IPS-20b (cell line): ENCODE measurements around the gene DIDO1.
"Not testable (repeated sequence)": the region's sequence is repeated elsewhere in the genome, so short reads cannot be mapped to it uniquely, and the experiment has no call there.

Source experiments
- H3K27ac ChIP-seq: one replicate; pipeline ENCODE4 v1.5.1; 2013; ENCODE audit warnings: low read length
- H3K27me3 ChIP-seq: 2 replicates; pipeline ENCODE4 v1.6.1; 2013; ENCODE audit warnings: mild to moderate bottlenecking, low read length, inconsistent platforms; ENCODE audit not compliant: insufficient read depth
- H3K36me3 ChIP-seq: 2 replicates; pipeline ENCODE4 v1.6.1; 2013; ENCODE audit warnings: low read depth, mild to moderate bottlenecking, inconsistent platforms, low read length, moderate library complexity; ENCODE audit not compliant: insufficient read depth
- H3K4me1 ChIP-seq: 2 replicates; pipeline ENCODE4 v1.6.1; 2013; ENCODE audit warnings: mild to moderate bottlenecking, control low read depth, inconsistent platforms, low read length, moderate library complexity; ENCODE audit not compliant: insufficient read depth
- H3K4me3 ChIP-seq: 2 replicates; pipeline ENCODE4 v1.5.1; 2013; ENCODE audit warnings: mild to moderate bottlenecking, low read length, inconsistent platforms
- H3K9ac ChIP-seq: 2 replicates; pipeline ENCODE4 v1.6.1; 2013; ENCODE audit warnings: low read depth, mild to moderate bottlenecking, inconsistent platforms, low read length, moderate library complexity
- H3K9me3 ChIP-seq: 2 replicates; pipeline ENCODE4 v1.6.1; 2013; ENCODE audit warnings: mild to moderate bottlenecking, low read depth, low read length, inconsistent platforms; ENCODE audit not compliant: insufficient read depth

DIDO1 gene

DNA sequence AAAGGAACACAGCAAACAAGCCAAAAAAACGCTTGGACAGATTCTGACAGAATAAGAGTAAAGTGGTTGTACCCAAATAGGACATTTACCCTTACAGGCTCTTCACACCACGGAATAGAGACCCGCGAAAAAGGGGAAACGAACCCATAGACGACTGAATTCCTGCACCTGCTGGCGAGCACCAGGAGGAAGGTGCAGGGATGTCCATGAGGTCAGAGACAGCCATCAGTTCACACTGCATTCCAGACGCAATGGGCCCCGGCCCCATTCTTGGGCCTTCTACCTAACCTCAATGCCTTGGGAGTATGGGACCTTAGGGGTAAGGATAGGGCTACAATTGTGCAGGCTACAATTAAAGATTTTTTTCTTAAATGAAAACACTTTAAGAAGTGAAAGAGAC, 5.2 kb upstream of the DIDO1 start:
- no peak overlapping the region for H3K27ac ChIP-seq
- peaks cover 52% of the 10 kb centered on the region for H3K4me1 ChIP-seq
- no peak overlapping the region for H3K4me3 ChIP-seq
- no peak overlapping the region for H3K9ac ChIP-seq
- H3K27me3 ChIP-seq, result no peaks in the 10 kb centered on the region
- H3K36me3 ChIP-seq, result peaks cover 44% of the 10 kb centered on the region
- no peaks in the 10 kb centered on the region for H3K9me3 ChIP-seq

DNA sequence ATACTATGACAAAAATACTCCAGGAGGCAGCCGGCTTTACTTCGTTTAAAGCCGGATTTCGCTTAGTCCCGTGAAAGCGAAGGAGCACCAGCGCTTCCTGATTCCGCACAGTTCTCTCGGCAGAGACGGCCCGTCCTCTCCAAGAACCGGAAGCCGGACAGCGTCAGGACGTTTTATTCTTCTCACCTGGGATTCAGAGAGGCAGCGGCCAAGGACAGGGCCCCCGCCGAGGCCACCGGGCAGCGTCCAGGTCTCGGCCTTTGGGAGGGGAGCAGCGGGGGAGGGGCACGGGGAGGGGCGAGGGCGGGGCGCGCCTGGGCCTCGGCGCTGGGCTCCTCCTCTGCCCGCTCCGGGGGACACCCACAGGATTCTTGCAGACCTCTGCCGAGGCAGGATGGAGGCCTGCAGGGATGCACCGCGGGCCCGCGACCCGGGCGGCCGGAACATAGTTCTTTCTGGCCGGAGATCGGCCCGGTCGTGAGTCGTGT, 2.8 kb upstream of the DIDO1 start:
- H3K9me3 ChIP-seq, result no peaks in the 10 kb centered on the region
- peak overlapping the region; percentile 95 for H3K27ac ChIP-seq
- H3K4me1 ChIP-seq, result peaks cover 43% of the 10 kb centered on the region
- H3K27me3 ChIP-seq, result no peaks in the 10 kb centered on the region
- H3K4me3 ChIP-seq, result peak overlapping the region; percentile 99
- peaks cover 23% of the 10 kb centered on the region for H3K36me3 ChIP-seq
- peak overlapping the region; percentile 92; the same call in 1 of the 2 replicates for H3K9ac ChIP-seq

GRCh38 chr20:62928246-62928939, 2.1 kb upstream of the DIDO1 start:
- Histone ChIP-seq H3K27me3 (no peaks in the 10 kb centered on the region), H3K9ac (peak overlapping the region; percentile 92), H3K4me3 (peak overlapping the region; percentile 99), H3K36me3 (peaks cover 16% of the 10 kb centered on the region; the same call in 1 of the 2 replicates), H3K9me3 (no peaks in the 10 kb centered on the region), H3K27ac (peak overlapping the region; percentile 95), H3K4me1 (peaks cover 45% of the 10 kb centered on the region)

DNA sequence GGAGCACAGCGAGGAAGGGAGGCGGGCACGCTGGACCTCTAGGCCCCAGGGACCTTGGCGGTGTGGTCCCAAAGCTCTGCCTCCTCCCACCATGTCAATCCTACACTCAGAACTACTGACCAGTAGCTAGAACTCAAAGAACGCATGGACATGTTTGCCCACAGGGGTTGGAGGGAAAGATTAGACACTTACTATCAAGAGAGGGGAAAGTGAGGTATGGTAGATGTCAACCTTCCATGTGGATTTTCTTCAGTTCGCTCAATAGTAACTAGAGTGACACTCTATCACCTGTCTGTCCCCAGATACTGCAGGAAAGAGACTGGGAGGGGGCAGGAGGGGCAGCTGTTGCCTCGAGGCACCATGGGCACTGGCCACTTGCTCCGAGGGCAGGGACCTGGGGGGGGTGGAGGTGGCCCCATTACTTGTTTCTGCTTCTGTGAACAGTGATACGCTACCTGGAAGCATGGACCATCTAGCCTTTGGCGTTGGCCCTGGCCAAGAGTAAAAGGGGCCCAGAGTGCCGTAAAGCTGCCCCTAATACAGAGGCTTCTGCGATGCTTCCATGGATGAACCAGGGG, 912 bp upstream of the DIDO1 start:
- H3K27ac ChIP-seq, result peak overlapping the region; percentile 95
- no peaks in the 10 kb centered on the region for H3K27me3 ChIP-seq
- H3K4me3 ChIP-seq, result peak overlapping the region; percentile 99
- H3K9me3 ChIP-seq, result no peaks in the 10 kb centered on the region
- 0 out of 2 replicates have a peak, but pooled peaks cover 7% of the 10 kb centered on the region for H3K36me3 ChIP-seq
- H3K9ac ChIP-seq, result peak overlapping the region; percentile 92; the same call in 1 of the 2 replicates
- H3K4me1 ChIP-seq, result peaks cover 53% of the 10 kb centered on the region

GRCh38 chr20:62925420-62926228, 681 bp downstream of the DIDO1 start:
- 0 out of 2 replicates have a peak, but pooled peaks cover 5% of the 10 kb centered on the region for H3K36me3 ChIP-seq
- H3K4me1 ChIP-seq, result peaks cover 41% of the 10 kb centered on the region
- H3K27me3 ChIP-seq, result no peaks in the 10 kb centered on the region
- H3K4me3 ChIP-seq, result peak overlapping the region; percentile 99
- peak overlapping the region; percentile 45 for H3K27ac ChIP-seq
- H3K9ac ChIP-seq, result peak overlapping the region; percentile 92
- no peaks in the 10 kb centered on the region for H3K9me3 ChIP-seq

- no peak overlapping the region for H3K27ac ChIP-seq
- no peaks in the 10 kb centered on the region for H3K36me3 ChIP-seq
- no peaks in the 10 kb centered on the region for H3K9me3 ChIP-seq
- peaks cover 41% of the 10 kb centered on the region for H3K4me1 ChIP-seq
- H3K9ac ChIP-seq, result peak overlapping the region; percentile 92
- no peaks in the 10 kb centered on the region for H3K27me3 ChIP-seq
- peak overlapping the region; percentile 99 for H3K4me3 ChIP-seq
Observed at GRCh38 chr20:62925076-62925419, 1.3 kb downstream of the DIDO1 start.

DNA sequence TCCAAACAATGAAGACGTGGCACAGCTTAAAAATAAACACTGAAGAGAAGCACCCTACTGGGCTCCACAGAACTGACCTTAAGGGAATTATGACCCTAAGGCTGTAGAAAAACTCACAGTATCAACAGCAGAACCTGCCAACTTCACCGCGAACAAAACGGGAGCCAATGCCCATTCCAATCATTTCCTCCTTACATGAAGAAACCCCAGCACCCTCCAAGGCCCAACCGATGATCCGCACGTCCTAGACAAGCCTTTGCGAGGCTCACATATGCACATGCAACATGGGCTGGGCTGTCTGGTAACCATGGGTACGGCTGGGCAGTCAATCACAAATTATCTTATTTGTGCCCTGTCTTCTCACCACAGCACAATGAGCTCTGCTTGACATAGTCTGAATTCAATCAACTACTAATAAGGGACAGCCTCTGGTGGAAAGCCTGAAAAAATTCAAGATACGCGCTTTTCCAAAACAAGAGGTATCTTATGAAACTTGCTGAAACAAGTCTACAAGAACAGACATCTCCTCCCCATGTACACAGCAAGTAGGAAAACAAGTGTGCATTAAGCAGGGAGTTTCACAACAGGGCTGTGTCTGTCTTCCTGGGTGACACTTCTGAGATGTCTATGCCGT, 1.7 kb downstream of the DIDO1 start:
- Histone ChIP-seq H3K4me3 (peak overlapping the region; percentile 99), H3K27me3 (no peaks in the 10 kb centered on the region), H3K9ac (peak overlapping the region; percentile 92; the same call in 1 of the 2 replicates), H3K36me3 (no peaks in the 10 kb centered on the region), H3K4me1 (peaks cover 46% of the 10 kb centered on the region), H3K9me3 (no peaks in the 10 kb centered on the region), H3K27ac (no peak overlapping the region)

DNA sequence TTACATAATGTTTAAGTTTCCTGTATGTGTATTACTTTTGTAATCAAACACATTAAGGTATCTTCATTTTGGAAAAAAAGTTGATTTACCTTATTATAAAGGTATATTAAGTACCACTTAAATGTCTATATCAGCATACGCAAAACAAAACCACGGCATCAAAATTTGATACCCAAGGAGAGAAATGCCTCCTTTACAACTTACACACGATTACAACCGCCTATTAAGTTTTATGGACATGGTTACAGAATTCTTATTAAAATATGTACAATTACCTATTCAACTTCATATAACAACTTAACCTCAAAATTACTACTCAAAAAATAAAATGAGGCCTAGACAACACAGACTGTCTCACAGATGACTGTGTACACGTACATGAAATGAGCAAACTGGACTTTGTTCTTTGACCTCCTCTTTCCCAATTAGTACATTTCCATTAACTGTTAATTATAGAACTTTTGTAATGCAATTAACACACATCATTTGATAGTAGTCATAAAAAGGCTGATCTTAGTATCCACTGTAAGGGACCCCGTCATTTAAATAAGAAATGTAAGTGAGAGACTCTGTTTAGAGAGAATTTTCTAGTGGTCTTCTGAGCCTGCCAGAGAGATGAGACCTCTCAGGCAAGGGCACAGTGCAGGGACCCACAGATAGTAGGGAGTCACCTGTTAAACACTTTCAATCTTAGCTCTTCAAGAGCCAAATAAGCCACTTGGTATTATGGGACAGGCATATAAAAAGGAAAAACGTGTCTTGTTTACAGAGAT, 2.5 kb downstream of the DIDO1 start:
- no peaks in the 10 kb centered on the region for H3K9me3 ChIP-seq
- peaks cover 51% of the 10 kb centered on the region for H3K4me1 ChIP-seq
- H3K36me3 ChIP-seq, result no peaks in the 10 kb centered on the region
- H3K9ac ChIP-seq, result peak overlapping the region; percentile 92; the same call in 1 of the 2 replicates
- no peaks in the 10 kb centered on the region for H3K27me3 ChIP-seq
- peak overlapping the region; percentile 99 for H3K4me3 ChIP-seq
- H3K27ac ChIP-seq, result no peak overlapping the region

GRCh38 chr20:62923059-62923668, 3.1 kb downstream of the DIDO1 start:
- not testable (repeated sequence) for H3K9me3 ChIP-seq, H3K9ac ChIP-seq, H3K27ac ChIP-seq, H3K36me3 ChIP-seq, H3K27me3 ChIP-seq
- Histone ChIP-seq H3K4me3 (peak overlapping the region; percentile 18; the same call in 1 of the 2 replicates), H3K4me1 (peaks cover 58% of the 10 kb centered on the region)

- Histone ChIP-seq H3K9me3 (no peaks in the 10 kb centered on the region), H3K4me3 (peak overlapping the region; percentile 18; the same call in 1 of the 2 replicates), H3K9ac (no peak overlapping the region), H3K27ac (no peak overlapping the region), H3K4me1 (peaks cover 59% of the 10 kb centered on the region), H3K27me3 (no peaks in the 10 kb centered on the region), H3K36me3 (no peaks in the 10 kb centered on the region)
Observed at GRCh38 chr20:62922451-62922921, 3.8 kb downstream of the DIDO1 start.
